CD4-positive, alpha-beta T cell (primary cell): ENCODE measurements around the gene SNX24. TPM values are rescaled to one million over a fixed set of nuclear protein-coding genes. Genes with fewer than 3 reads are reported as not detected.

Experiments used
- ATAC-seq: fragments of 200-7000 bp; cut with Tn5 transposase; one replicate; pipeline ENCODE4 v1.10.0; 2022; ENCODE audit warnings: mild to moderate bottlenecking; ENCODE audit not compliant: poor library complexity
- CTCF ChIA-PET: fragments of 350-600 bp; sonication (Branson Sonifier 250); formaldehyde crosslinking; loops from one replicate; lab custom pipeline; 2021; ENCODE audit warnings: antibody characterized with exemption, inconsistent platforms; lab: Charles Lee
- POLR2A ChIA-PET: fragments of 350-600 bp; sonication (Branson Sonifier 250); formaldehyde crosslinking; loops from one replicate; lab custom pipeline; 2021; ENCODE audit warnings: antibody characterized with exemption, inconsistent platforms; lab: Charles Lee
- DNase-seq, 14 experiments: peaks; one replicate each; pipeline ENCODE4 v3.0.0-alpha.2; 2013 to 2020; ENCODE audit warnings: mixed read lengths in 2 of 14
- H3K27ac ChIP-seq, 2 donors: one replicate each; pipeline versions ENCODE4 v1.5.1 to v1.7.0; 2013; ENCODE audit warnings: low read length in 2 of 2, low read depth in 1 of 2, mild to moderate bottlenecking in 1 of 2
- H3K27me3 ChIP-seq, 2 experiments: 1 replicate in 1 of 2; 2 replicates in 1 of 2; pipeline versions ENCODE4 v1.6.1 to v1.7.0; 2013; ENCODE audit warnings: low read length in 2 of 2, control low read depth in 1 of 2, mild to moderate bottlenecking in 1 of 2, moderate library complexity in 1 of 2; ENCODE audit not compliant: insufficient read depth in 2 of 2, control insufficient read depth in 1 of 2
- H3K36me3 ChIP-seq: one replicate; pipeline ENCODE4 v1.6.1; 2013; ENCODE audit warnings: low read length, control low read depth; ENCODE audit not compliant: insufficient read depth
- H3K4me1 ChIP-seq: one replicate; pipeline ENCODE4 v1.6.1; 2013; ENCODE audit warnings: low read length, control low read depth; ENCODE audit not compliant: insufficient read depth
- H3K4me3 ChIP-seq: one replicate; pipeline ENCODE4 v1.5.1; 2013; ENCODE audit warnings: mild to moderate bottlenecking, low read length, moderate library complexity
- H3K9me3 ChIP-seq, 2 experiments: 1 replicate in 1 of 2; 2 replicates in 1 of 2; pipeline versions ENCODE4 v1.6.1 to v1.7.0; 2013; ENCODE audit warnings: low read length in 2 of 2, mild to moderate bottlenecking in 2 of 2, control low read depth in 1 of 2, moderate library complexity in 1 of 2; ENCODE audit not compliant: control insufficient read depth in 1 of 2, insufficient read depth in 1 of 2
- H3K27ac Mint-ChIP-seq: one replicate; pipeline ENCODE4 v1.8.0; 2020; ENCODE audit warnings: mixed read lengths
- H3K27me3 Mint-ChIP-seq: one replicate; pipeline ENCODE4 v1.8.0; 2021; ENCODE audit warnings: mixed read lengths
- H3K36me3 Mint-ChIP-seq: one replicate; pipeline ENCODE4 v1.8.0; 2021; ENCODE audit warnings: low read depth, mixed read lengths
- H3K4me1 Mint-ChIP-seq: one replicate; pipeline ENCODE4 v1.8.0; 2021; ENCODE audit warnings: low read depth, mixed read lengths
- H3K4me3 Mint-ChIP-seq: one replicate; pipeline ENCODE4 v1.8.0; 2020; ENCODE audit warnings: mild to moderate bottlenecking, mixed read lengths
- H3K9me3 Mint-ChIP-seq: one replicate; pipeline ENCODE4 v1.8.0; 2020; ENCODE audit warnings: mixed read lengths
- intact Hi-C, 2 experiments: fragments of 100-400 bp; cut with DNase I in 1 of 2; cut with micrococcal nuclease in 1 of 2; formaldehyde crosslinking; loops; one replicate each; pipeline versions ENCODE4 v1.15.1 to v1.9.0; 2023 to 2025; cut with DNase I, micrococcal nuclease
- total RNA-seq, 174 experiments: library from RNA in 2 of 174; stranded (reverse) in 2 of 174; gene quantifications; one replicate each; pipeline ENCODE4 v1.2.3 and lab custom pipeline; 2021 to 2026
- TF ChIP-seq, protein P1 (sequence below): fragments of 200-600 bp; IDR thresholded peaks from one replicate; pipeline ENCODE4 v1.8.0; 2022; ENCODE audit warnings: antibody characterized with exemption, mild to moderate bottlenecking

The SNX24 gene
- total RNA-seq, 2 experiments from 2014 or later = 2.3 to 3.0 TPM

DNA sequence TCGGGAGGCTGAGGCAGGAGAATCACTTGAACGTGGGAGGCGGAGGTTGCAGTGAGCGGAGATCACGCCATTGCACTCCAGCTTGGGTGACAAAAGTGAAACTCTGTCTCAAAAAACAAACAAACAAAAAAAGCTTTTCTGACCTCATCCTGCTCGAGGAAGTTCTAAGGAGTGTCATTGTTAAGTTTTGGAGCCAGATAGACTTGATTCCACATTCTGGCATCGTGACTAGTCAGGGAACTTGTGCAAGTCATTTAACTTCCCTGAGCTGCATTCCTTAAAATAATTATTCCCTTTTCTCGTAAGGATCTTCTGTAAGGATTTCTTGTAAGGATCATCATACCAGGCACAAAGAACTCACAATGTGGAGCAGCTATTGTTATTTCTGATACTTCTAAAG is 26.2 kb downstream of the SNX24 start:
- intact Hi-C loops = no loop called here

DNA sequence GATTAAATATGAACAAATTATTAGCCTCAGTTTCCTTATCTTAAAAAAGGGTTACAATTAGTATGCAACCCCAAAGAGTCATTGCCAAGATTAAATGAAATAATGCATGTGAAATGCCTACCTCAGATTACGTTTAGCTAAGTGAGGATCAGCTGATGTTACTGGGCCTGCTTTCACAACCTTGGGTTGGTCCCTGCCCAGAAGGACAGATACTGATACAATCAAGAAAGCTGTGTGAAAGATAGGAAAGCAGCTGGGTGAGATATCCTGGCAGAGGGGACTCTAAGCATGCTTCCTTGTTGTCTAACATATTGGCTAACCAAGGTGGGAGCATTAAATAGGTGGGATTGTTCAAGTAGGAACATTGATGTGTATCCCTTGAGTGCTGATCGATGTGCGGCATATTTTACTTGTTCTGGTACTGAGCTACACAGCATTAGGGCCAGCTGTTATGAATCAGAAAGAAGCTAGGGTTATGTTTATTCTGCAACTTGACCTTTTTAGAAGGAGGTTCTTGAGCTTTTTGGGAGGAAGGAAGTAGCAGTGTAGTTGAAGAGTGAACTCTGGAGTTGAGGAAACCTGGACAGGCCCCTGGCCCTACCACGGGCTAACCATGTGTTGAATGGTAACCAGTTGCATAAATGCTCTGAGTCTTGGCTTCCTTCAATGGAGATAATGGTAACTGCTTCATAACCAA is 28.9 kb downstream of the SNX24 start:
- ATAC-seq = no peak

More for the DNA sequence above, 26.2 kb downstream of the SNX24 start:
- H3K4me1 Mint-ChIP-seq = no peaks in the 10 kb centered on the region
- Histone ChIP-seq H3K4me1 (no peaks in the 10 kb centered on the region), H3K27me3 (no peaks in the 10 kb centered on the region), H3K9me3 (no peaks in the 10 kb centered on the region), H3K27ac (no peak overlapping the region), H3K36me3 (no peaks in the 10 kb centered on the region), H3K4me3 (no peak overlapping the region)
- CTCF ChIA-PET = no interaction called here
- H3K36me3 Mint-ChIP-seq = no peaks in the 10 kb centered on the region
- no peak overlapping the region for H3K27ac Mint-ChIP-seq
- H3K9me3 Mint-ChIP-seq = no peaks in the 10 kb centered on the region
- no peak overlapping the region for H3K4me3 Mint-ChIP-seq
- DNase-seq = no peak
- POLR2A ChIA-PET = no interaction called here
- H3K27me3 Mint-ChIP-seq = no peaks in the 10 kb centered on the region
- TF ChIP-seq, protein P1, sequence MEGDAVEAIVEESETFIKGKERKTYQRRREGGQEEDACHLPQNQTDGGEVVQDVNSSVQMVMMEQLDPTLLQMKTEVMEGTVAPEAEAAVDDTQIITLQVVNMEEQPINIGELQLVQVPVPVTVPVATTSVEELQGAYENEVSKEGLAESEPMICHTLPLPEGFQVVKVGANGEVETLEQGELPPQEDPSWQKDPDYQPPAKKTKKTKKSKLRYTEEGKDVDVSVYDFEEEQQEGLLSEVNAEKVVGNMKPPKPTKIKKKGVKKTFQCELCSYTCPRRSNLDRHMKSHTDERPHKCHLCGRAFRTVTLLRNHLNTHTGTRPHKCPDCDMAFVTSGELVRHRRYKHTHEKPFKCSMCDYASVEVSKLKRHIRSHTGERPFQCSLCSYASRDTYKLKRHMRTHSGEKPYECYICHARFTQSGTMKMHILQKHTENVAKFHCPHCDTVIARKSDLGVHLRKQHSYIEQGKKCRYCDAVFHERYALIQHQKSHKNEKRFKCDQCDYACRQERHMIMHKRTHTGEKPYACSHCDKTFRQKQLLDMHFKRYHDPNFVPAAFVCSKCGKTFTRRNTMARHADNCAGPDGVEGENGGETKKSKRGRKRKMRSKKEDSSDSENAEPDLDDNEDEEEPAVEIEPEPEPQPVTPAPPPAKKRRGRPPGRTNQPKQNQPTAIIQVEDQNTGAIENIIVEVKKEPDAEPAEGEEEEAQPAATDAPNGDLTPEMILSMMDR = no peak
- ATAC-seq = no peak

DNA sequence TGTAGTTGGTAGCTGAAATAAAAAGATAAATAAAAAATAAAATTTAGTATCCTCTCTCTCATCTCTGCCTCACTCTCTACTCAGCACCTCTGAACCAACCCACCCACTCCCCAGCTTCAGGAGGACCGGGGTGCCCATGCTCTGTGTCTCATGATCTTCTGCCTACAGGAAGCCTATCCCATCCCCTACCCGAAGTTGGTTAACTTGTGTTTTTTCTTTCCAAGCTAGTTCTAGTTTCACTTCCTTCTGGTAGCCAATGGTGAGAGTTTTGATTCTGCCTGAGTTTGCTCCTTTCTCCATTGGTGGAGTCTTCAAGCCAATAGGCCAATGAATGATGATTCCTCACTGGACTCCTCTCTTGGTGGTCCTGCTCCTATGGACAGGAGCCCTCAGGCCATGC is 32.1 kb downstream of the SNX24 start:
- TF ChIP-seq, protein P1 = no peak

More for the DNA sequence above, 28.9 kb downstream of the SNX24 start:
- TF ChIP-seq, protein P1 = no peak
- Histone ChIP-seq H3K27ac (no peak overlapping the region), H3K4me3 (no peak overlapping the region), H3K27me3 (no peaks in the 10 kb centered on the region), H3K4me1 (no peaks in the 10 kb centered on the region), H3K36me3 (no peaks in the 10 kb centered on the region), H3K9me3 (no peaks in the 10 kb centered on the region)
- Mint-ChIP-seq H3K36me3 (no peaks in the 10 kb centered on the region), H3K4me3 (no peak overlapping the region), H3K27ac (no peak overlapping the region), H3K4me1 (no peaks in the 10 kb centered on the region), H3K9me3 (no peaks in the 10 kb centered on the region), H3K27me3 (no peaks in the 10 kb centered on the region)
- intact Hi-C loops = no loop called here
- no peak for DNase-seq
- CTCF ChIA-PET = no interaction called here
- POLR2A ChIA-PET = no interaction called here

More for the DNA sequence above, 32.1 kb downstream of the SNX24 start:
- H3K4me3 ChIP-seq = no peak overlapping the region
- no peaks in the 10 kb centered on the region for H3K4me1 ChIP-seq
- no peaks in the 10 kb centered on the region for H3K9me3 ChIP-seq
- Mint-ChIP-seq H3K27ac (no peak overlapping the region), H3K36me3 (no peaks in the 10 kb centered on the region), H3K9me3 (no peaks in the 10 kb centered on the region), H3K4me3 (no peak overlapping the region), H3K4me1 (no peaks in the 10 kb centered on the region), H3K27me3 (no peaks in the 10 kb centered on the region)
- H3K36me3 ChIP-seq = no peaks in the 10 kb centered on the region
- ChIA-PET POLR2A (no interaction called here), CTCF (no interaction called here)
- DNase-seq (peak in 1 of 14 experiments; percentile 7), ATAC-seq (no peak)
- no peaks in the 10 kb centered on the region for H3K27me3 ChIP-seq
- intact Hi-C loops = no loop called here
- H3K27ac ChIP-seq = no peak overlapping the region
